Adipocyte (in vitro differentiated cells): ENCODE measurements around the gene LNPK.
"Not testable (repeated sequence)": the region's sequence is repeated elsewhere in the genome, so short reads cannot be mapped to it uniquely, and the experiment has no call there.

Experiments
- DNase-seq: peaks from one replicate; pipeline ENCODE4 v3.0.0-alpha.2; 2015; ENCODE audit warnings: low read depth
- H3K27me3 ChIP-seq: replicated peaks from 2 replicates; pipeline ENCODE4 v1.7.0; 2013; ENCODE audit warnings: mild to moderate bottlenecking, low read length, moderate library complexity; ENCODE audit not compliant: control insufficient read depth, insufficient read depth
- H3K36me3 ChIP-seq: 2 replicates; pipeline ENCODE4 v1.7.0; 2013; ENCODE audit warnings: low read length, mild to moderate bottlenecking, moderate library complexity; ENCODE audit not compliant: control insufficient read depth, insufficient read depth, severe bottlenecking
- H3K4me1 ChIP-seq: 2 replicates; pipeline ENCODE4 v1.7.0; 2013; ENCODE audit warnings: mild to moderate bottlenecking, low read length, moderate library complexity; ENCODE audit not compliant: control insufficient read depth, insufficient read depth
- H3K4me3 ChIP-seq: 2 replicates; pipeline ENCODE4 v1.7.0; 2013; ENCODE audit warnings: mild to moderate bottlenecking, low read length, moderate library complexity
- H3K9ac ChIP-seq: 2 replicates; pipeline ENCODE4 v1.7.0; 2013; ENCODE audit warnings: mild to moderate bottlenecking, low read length, moderate library complexity
- H3K9me3 ChIP-seq: 2 replicates; pipeline ENCODE4 v1.7.0; 2013; ENCODE audit warnings: mild to moderate bottlenecking, low read length, moderate library complexity; ENCODE audit not compliant: control insufficient read depth

LNPK gene

GRCh38 chr2:176004934-176005333 lies 2.9 kb upstream of the LNPK start:
- H3K36me3 ChIP-seq: no peaks in the 10 kb centered on the region
- no peaks in the 10 kb centered on the region for H3K9me3 ChIP-seq
- no peak for DNase-seq
- H3K9ac ChIP-seq: no peak overlapping the region
- peaks cover 15% of the 10 kb centered on the region for H3K4me1 ChIP-seq
- no peak overlapping the region for H3K4me3 ChIP-seq
- no peaks in the 10 kb centered on the region for H3K27me3 ChIP-seq

DNA sequence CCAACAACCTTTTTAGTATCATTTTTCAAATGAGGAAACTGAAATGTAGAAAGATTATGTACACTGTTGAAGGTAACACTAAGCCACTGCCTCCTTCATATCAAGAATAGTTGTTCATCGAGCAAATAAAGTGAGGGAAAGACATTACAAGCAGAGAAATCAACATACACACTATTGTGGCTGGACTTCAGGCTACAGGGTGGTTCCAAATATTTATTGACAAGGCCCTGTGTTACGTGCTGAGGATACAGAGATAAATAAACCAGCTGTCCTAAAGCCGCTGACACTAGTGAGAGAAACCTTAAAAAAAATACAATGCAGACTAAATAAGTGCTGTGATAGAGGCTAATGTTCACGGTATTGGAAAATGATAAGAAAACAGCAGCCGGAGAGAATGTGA lies 1.9 kb upstream of the LNPK start:
- H3K9me3 ChIP-seq: no peaks in the 10 kb centered on the region
- peaks cover 25% of the 10 kb centered on the region for H3K4me1 ChIP-seq
- no peaks in the 10 kb centered on the region for H3K27me3 ChIP-seq
- H3K9ac ChIP-seq: no peak overlapping the region
- no peak overlapping the region for H3K4me3 ChIP-seq
- no peak for DNase-seq
- no peaks in the 10 kb centered on the region for H3K36me3 ChIP-seq

- Histone ChIP-seq H3K9ac (peak overlapping the region; percentile 97), H3K36me3 (no peaks in the 10 kb centered on the region), H3K9me3 (no peaks in the 10 kb centered on the region), H3K27me3 (no peaks in the 10 kb centered on the region), H3K4me1 (peaks cover 32% of the 10 kb centered on the region), H3K4me3 (peak overlapping the region; percentile 99)
- peak; percentile 60 for DNase-seq
Observed at GRCh38 chr2:176002688-176003210, 682 bp upstream of the LNPK start.

DNA sequence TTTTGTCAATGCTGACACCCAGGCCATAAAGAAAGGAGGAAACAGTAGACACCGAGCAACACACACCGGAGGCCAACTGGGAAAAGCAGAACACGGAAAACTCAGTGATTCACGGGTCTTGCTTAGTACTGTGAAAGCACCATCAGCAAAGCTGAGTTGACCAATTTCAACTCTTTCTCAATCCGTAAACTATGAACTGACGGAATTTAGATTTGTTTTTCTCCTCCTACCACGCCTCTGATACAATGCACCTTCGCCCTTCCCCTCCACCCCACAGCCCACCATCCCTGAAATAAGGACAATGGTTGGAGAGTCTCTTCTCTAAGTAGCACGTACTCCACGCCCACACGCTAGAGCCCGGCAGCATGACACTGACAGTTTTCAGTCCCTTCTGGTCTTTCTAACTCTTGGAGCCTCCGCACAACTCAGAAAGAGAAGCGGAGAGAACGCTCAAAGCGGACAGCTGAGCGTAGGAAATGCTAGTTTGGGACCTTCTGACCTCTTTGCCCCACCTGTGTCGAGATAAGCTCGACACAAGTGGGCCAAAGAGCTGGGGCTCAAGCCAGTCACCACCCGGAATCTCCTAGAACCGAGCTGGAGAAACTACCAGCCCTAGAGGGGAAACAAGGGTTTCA lies 669 bp downstream of the LNPK start:
- H3K9me3 ChIP-seq: no peaks in the 10 kb centered on the region
- peak overlapping the region; percentile 99 for H3K4me3 ChIP-seq
- peak overlapping the region; percentile 97 for H3K9ac ChIP-seq
- no peaks in the 10 kb centered on the region for H3K27me3 ChIP-seq
- peak; percentile 80 for DNase-seq
- no peaks in the 10 kb centered on the region for H3K36me3 ChIP-seq
- peaks cover 37% of the 10 kb centered on the region for H3K4me1 ChIP-seq

GRCh38 chr2:175999283-175999819 lies 2.7 kb downstream of the LNPK start:
- DNase-seq: peak; percentile 36
- no peaks in the 10 kb centered on the region for H3K27me3 ChIP-seq
- H3K9ac ChIP-seq: no peak overlapping the region
- H3K4me1 ChIP-seq: peaks cover 37% of the 10 kb centered on the region
- peak overlapping the region; percentile 45 for H3K4me3 ChIP-seq
- H3K9me3 ChIP-seq: no peaks in the 10 kb centered on the region
- no peaks in the 10 kb centered on the region for H3K36me3 ChIP-seq

DNA sequence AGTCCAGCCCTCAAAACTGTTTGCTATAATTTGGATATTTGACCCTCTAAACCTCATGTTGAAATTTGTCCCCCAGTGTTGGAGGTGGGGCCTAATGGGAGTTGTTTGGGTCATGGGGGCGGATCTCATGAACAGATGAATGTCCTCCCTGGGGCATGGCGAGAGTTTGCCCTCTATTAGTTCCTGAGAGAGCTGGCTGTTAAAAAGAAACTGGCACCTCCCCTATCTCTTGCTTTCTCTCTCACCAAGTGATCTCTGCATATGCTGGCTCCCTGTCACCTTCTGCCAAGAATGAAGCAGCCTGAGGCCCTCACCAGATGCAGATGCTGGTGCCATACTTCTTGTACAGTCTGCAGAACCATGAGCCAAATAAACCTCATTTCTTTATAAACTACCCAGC lies 12.0 kb downstream of the LNPK start:
- no peaks in the 10 kb centered on the region for H3K27me3 ChIP-seq
- no peak for DNase-seq
- H3K4me1 ChIP-seq: no peaks in the 10 kb centered on the region
- H3K9ac ChIP-seq: no peak overlapping the region
- H3K9me3 ChIP-seq: no peaks in the 10 kb centered on the region
- H3K36me3 ChIP-seq: peaks cover 36% of the 10 kb centered on the region
- no peak overlapping the region for H3K4me3 ChIP-seq

DNA sequence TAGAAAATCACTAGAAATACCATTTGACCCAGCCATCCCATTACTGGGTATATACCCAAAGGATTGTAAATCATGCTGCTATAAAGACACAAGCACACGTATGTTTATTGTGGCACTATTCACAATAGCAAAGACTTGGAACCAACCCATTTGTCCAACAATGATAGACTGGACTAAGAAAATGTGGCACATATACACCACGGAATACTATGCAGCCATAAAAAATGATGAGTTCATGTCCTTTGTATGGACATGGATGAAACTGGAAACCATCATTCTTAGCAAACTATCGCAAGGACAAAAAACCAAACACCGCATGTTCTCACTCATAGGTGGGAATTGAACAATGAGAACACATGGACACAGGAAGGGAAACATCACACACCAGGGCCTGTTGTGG lies 14.9 kb downstream of the LNPK start:
- H3K36me3 ChIP-seq: peaks cover 36% of the 10 kb centered on the region
- DNase-seq, H3K27me3 ChIP-seq, H3K9ac ChIP-seq, H3K4me3 ChIP-seq, H3K9me3 ChIP-seq, H3K4me1 ChIP-seq: not testable (repeated sequence)

DNA sequence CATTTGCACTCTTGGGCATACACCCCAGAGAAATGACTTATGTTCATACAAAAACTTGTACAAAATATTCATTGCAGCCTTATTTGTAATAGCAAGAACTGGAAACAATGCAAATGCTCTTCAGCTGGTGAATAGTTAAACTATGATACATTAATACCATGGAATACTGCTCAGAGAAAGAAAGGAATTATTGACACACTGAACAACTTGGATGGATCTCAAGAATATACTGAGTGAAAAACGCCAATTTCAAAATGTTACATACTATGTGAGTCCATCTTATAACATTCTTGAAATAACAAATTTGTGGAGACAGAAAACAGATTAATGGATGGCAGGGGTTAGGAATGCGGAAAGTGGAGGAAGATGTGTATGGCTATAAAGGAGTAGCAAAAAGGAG lies 17.2 kb downstream of the LNPK start:
- H3K4me3 ChIP-seq: no peak overlapping the region
- H3K4me1 ChIP-seq: no peaks in the 10 kb centered on the region
- H3K36me3 ChIP-seq: peaks cover 38% of the 10 kb centered on the region
- no peak for DNase-seq
- no peaks in the 10 kb centered on the region for H3K27me3 ChIP-seq
- H3K9me3 ChIP-seq: no peaks in the 10 kb centered on the region
- no peak overlapping the region for H3K9ac ChIP-seq

- Histone ChIP-seq H3K9me3 (no peaks in the 10 kb centered on the region), H3K9ac (no peak overlapping the region), H3K4me1 (no peaks in the 10 kb centered on the region), H3K4me3 (no peak overlapping the region), H3K27me3 (no peaks in the 10 kb centered on the region), H3K36me3 (peaks cover 39% of the 10 kb centered on the region)
- DNase-seq: no peak
Observed at GRCh38 chr2:175981551-175981950, 20.5 kb downstream of the LNPK start.

- no peak for DNase-seq
- H3K27me3 ChIP-seq: no peaks in the 10 kb centered on the region
- no peaks in the 10 kb centered on the region for H3K4me1 ChIP-seq
- peaks cover 7% of the 10 kb centered on the region for H3K9me3 ChIP-seq
- no peak overlapping the region for H3K4me3 ChIP-seq
- no peak overlapping the region for H3K9ac ChIP-seq
- H3K36me3 ChIP-seq: peaks cover 68% of the 10 kb centered on the region
Observed at GRCh38 chr2:175976391-175977157, 25.5 kb downstream of the LNPK start.

DNA sequence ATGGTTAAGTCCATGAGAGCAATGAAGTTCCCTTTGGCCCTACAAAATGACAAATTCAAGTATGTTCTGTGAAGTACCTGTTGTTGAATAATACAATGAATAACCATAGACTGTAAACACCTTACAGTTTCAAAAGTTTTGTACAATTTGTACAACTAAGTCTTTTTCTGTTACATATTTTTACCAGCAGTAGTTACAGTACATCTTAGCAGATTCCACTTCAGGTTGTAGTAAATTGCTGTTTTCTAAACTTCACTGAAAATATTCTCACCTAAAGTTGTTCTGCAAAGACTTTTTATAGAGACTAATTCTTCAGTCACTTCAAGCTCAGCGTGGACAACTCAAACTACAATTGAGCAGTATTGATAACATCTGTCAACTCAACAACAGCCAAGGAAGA lies 28.7 kb downstream of the LNPK start:
- Histone ChIP-seq H3K9me3 (peaks cover 7% of the 10 kb centered on the region), H3K4me3 (no peak overlapping the region), H3K27me3 (no peaks in the 10 kb centered on the region), H3K9ac (no peak overlapping the region), H3K36me3 (peaks cover 58% of the 10 kb centered on the region), H3K4me1 (no peaks in the 10 kb centered on the region)
- DNase-seq: no peak
